HUES48 (cell line): ENCODE results near the gene NEIL1.
"Not testable (repeated sequence)": the region's sequence is repeated elsewhere in the genome, so short reads cannot be mapped to it uniquely, and the experiment has no call there.

ENCODE experiments used
- H3K27ac ChIP-seq: one replicate; pipeline ENCODE4 v1.7.0; 2013; ENCODE audit warnings: low read depth, low read length, inconsistent platforms
- H3K27me3 ChIP-seq: 2 replicates; pipeline ENCODE4 v1.6.1; 2013; ENCODE audit warnings: mild to moderate bottlenecking, low read length; ENCODE audit not compliant: control insufficient read depth, insufficient read depth
- H3K36me3 ChIP-seq: 2 replicates; pipeline ENCODE4 v1.6.1; 2013; ENCODE audit warnings: low read length; ENCODE audit not compliant: control insufficient read depth, insufficient read depth
- H3K4me1 ChIP-seq: 2 replicates; pipeline ENCODE4 v1.6.1; 2013; ENCODE audit warnings: mild to moderate bottlenecking, low read length; ENCODE audit not compliant: control insufficient read depth, insufficient read depth
- H3K4me3 ChIP-seq: 2 replicates; pipeline ENCODE4 v1.5.1; 2013; ENCODE audit warnings: mild to moderate bottlenecking, low read depth, low read length
- H3K9ac ChIP-seq: 2 replicates; pipeline ENCODE4 v1.6.1; 2013; ENCODE audit warnings: mild to moderate bottlenecking, low read depth, low read length, moderate library complexity
- H3K9me3 ChIP-seq: 2 replicates; pipeline ENCODE4 v1.6.1; 2013; ENCODE audit warnings: low read length; ENCODE audit not compliant: control insufficient read depth, insufficient read depth

Gene NEIL1

DNA sequence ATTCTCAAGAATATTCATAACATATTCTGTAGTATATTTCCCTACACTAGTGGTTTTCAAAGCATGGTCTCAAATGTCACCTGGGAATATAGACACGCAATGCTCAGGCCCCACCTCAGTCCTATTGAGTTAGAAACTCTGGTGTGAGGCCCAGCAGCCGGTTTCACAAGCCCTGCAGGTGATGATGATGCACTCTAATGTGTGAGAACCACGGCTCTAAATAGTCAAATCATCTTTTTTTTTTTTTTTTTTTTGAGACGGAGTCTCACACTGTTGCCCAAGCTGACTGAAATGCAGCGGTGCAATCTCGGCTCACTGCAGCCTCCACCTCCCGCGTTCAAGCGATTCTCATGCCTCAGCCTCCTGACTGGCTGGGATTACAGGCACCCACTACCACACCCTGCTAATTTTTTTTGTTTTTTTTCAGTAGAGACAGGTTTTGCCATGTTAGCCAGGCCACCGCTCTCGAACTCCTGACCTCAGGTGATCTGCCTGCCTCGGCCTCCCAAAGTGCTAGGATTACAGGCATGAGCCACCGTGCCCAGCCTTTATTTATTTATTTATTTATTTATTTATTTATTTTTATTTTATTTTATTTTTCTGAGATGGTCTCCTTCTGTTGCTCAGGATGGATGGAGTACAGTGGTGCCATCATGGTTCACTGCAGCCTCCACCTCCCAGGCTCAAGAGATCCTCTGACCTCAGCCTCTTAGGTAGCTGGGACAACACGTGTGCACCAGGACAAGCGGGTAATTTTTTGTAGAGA is 13.0 kb upstream of the NEIL1 start:
- H3K9ac ChIP-seq, H3K27me3 ChIP-seq, H3K9me3 ChIP-seq, H3K4me3 ChIP-seq, H3K27ac ChIP-seq, H3K36me3 ChIP-seq, H3K4me1 ChIP-seq: not testable (repeated sequence)

DNA sequence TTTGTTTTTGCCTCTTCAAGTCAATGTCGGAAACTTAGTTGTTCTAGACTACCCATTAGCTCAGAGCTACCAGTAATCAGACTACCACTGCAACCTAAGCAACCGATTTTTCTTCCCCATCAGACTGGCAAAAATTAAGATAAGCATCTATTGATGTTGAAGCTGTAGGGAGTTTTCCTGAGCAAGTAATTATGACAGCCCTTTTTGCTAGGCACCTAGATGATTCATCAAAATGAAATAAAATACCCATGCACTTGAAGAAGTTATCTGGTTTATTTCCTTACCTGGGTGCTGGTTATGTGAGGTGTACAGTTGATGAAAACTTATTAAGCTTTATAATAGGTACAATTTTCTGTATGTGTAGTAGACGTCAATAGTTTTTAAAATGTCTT is 11.5 kb upstream of the NEIL1 start:
- Histone ChIP-seq H3K27ac (no peak overlapping the region), H3K4me1 (peaks cover 3% of the 10 kb centered on the region; the same call in 1 of the 2 replicates), H3K4me3 (peak overlapping the region; percentile 79), H3K27me3 (no peaks in the 10 kb centered on the region), H3K36me3 (peaks cover 20% of the 10 kb centered on the region), H3K9me3 (no peaks in the 10 kb centered on the region), H3K9ac (peak overlapping the region; percentile 78)

DNA sequence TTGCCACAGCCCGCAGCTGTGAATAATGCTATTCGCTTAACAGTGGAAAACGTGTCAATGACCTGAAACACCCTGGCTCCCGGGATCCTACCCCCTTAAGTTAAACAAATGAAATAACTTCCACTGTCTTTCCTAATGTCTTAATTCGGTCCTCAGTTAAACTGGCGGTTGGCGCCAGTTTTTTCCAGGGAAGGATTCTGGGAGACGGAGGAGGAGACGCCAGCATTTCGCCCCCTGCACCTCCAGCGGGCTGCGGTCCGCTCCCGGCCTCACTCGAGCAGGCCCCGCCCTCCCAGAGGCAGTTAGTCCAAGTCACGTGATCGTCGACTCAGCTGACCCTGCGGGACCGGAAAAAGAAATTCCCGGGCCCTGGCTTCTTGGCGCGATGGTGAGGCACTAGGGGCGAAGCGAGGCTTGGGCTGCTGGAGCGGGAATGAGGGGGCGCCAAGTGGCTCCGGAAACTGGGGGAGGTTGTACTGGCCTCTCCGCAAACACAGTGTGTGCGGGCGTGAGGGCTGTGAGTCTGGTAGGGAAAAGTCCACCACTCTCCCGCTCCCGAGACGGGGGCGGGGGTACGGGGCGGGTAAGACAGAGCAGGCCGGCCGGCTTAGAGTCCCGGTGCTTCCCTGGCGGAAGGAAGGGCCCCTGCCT is 11.0 kb upstream of the NEIL1 start, which contains the start of gene COMMD4:
Gene COMMD4 (plus strand): TSS at position 359 of the 651 bp plus-strand sequence. CDS start 27 bp downstream, at position 386.
- Histone ChIP-seq H3K9ac (peak within 1 kb of the TSS; percentile 87), H3K9me3 (no peaks in the 10 kb centered on the region), H3K27me3 (no peaks in the 10 kb centered on the region), H3K4me1 (peaks cover 3% of the 10 kb centered on the region; the same call in 1 of the 2 replicates), H3K4me3 (peak within 1 kb of the TSS; percentile 79), H3K27ac (peak within 1 kb of the TSS; percentile 61), H3K36me3 (peaks cover 25% of the 10 kb centered on the region)

DNA sequence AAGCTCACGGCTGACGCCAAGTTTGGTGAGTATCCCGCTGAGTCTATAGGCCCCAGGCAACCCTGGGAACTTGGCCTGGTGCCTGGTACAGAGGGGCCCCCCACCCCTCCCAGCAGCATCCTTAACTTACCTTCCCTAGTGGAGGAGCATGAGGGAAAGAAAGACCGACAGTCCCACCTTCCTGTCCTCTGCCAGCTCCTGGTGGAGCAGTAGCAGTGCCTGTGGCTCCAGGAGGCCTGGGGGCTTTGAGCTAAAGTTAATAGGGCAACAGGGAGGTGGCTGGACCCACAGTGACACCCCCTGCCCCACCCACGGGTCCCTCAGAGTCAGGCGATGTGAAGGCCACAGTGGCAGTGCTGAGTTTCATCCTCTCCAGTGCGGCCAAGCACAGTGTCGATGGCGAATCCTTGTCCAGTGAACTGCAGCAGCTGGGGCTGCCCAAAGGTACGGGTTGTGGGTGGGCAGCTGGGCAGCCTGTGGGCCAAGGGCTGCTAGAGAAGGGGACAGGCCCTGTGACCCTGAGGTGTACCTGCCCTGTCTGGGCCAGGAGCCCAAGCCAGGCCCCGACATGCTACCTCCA is 8.1 kb upstream of the NEIL1 start:
- Histone ChIP-seq H3K4me1 (peaks cover 3% of the 10 kb centered on the region; the same call in 1 of the 2 replicates), H3K27ac (no peak overlapping the region), H3K9ac (no peak overlapping the region), H3K9me3 (no peaks in the 10 kb centered on the region), H3K4me3 (no peak overlapping the region), H3K27me3 (no peaks in the 10 kb centered on the region), H3K36me3 (peaks cover 33% of the 10 kb centered on the region)

DNA sequence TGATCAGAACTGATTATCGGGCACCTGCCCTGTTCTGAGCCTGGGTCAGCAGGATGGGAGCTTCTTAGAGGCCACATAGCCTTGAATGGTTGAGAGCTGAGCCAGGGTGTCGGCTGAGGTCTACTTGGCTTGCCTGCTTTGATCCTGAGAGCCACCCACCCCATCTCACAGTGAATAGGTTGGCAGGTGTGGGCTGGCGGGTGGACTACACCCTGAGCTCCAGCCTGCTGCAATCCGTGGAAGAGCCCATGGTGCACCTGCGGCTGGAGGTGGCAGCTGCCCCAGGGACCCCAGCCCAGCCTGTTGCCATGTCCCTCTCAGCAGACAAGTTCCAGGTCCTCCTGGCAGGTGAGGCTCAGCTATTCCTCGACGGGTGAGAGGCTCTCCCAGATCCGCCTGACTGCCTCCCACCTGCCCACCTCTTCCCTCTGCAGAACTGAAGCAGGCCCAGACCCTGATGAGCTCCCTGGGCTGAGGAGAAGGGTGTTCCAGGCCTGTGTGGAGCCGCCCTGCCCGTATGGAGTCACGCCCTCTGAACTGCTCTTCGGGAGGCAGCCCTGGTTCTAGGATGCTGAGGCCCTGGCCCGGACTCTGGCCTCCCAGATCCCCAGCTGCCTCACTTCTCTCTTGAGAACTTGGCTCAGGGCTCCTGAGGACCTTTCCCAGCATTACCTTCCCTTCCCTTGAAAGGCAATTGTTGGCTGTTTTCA is 7.2 kb upstream of the NEIL1 start:
- Histone ChIP-seq H3K27me3 (no peaks in the 10 kb centered on the region), H3K27ac (no peak overlapping the region), H3K9me3 (no peaks in the 10 kb centered on the region), H3K4me3 (no peak overlapping the region), H3K4me1 (peaks cover 3% of the 10 kb centered on the region; the same call in 1 of the 2 replicates), H3K36me3 (peaks cover 33% of the 10 kb centered on the region), H3K9ac (no peak overlapping the region)

DNA sequence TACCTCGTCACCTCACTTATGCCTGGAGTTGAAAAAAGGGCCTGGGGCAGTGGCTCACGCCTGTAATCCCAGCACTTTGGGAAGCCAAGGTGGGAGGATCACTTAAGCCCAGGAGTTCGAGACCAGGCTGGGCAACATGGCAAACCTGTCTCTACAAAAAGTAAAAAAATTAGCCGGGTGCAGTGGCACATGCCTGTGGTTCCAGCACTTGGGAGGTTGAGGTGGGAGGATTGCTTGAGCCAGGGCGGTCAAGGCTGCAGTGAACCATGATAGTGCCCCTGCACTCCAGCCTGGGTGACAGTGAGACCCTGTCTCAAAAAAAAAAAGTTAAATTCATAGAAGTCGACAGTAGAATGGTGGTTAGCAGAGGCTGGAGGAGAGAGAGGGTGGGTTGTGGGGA is 4.6 kb upstream of the NEIL1 start:
- H3K27me3 ChIP-seq, result peaks cover 12% of the 10 kb centered on the region
- no peaks in the 10 kb centered on the region for H3K4me1 ChIP-seq
- H3K9ac ChIP-seq, result no peak overlapping the region
- no peaks in the 10 kb centered on the region for H3K9me3 ChIP-seq
- no peak overlapping the region for H3K27ac ChIP-seq
- no peak overlapping the region for H3K4me3 ChIP-seq
- peaks cover 33% of the 10 kb centered on the region for H3K36me3 ChIP-seq

DNA sequence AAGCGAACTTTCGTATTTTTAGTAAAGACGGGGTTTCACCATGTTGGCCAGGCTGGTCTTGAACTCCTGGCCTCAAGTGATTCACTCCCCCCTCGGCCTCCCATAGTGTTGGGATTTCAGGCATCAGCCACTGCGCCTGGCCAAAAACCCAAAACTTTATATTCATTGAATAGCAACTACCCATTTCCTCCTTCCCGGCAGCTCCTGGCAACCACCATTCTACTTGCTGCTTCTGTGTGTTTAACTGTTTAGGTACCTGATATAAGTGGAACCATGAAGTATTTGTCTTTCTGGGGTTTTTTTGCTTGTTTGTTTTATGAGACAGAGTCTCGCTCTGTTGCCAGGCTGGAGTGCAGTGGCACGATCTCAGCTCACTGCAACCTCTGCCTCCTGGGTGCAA is 2.9 kb upstream of the NEIL1 start:
- H3K4me1 ChIP-seq, H3K27ac ChIP-seq, H3K9me3 ChIP-seq, H3K9ac ChIP-seq, H3K4me3 ChIP-seq: not testable (repeated sequence)
- H3K27me3 ChIP-seq, result peaks cover 26% of the 10 kb centered on the region
- peaks cover 26% of the 10 kb centered on the region for H3K36me3 ChIP-seq

DNA sequence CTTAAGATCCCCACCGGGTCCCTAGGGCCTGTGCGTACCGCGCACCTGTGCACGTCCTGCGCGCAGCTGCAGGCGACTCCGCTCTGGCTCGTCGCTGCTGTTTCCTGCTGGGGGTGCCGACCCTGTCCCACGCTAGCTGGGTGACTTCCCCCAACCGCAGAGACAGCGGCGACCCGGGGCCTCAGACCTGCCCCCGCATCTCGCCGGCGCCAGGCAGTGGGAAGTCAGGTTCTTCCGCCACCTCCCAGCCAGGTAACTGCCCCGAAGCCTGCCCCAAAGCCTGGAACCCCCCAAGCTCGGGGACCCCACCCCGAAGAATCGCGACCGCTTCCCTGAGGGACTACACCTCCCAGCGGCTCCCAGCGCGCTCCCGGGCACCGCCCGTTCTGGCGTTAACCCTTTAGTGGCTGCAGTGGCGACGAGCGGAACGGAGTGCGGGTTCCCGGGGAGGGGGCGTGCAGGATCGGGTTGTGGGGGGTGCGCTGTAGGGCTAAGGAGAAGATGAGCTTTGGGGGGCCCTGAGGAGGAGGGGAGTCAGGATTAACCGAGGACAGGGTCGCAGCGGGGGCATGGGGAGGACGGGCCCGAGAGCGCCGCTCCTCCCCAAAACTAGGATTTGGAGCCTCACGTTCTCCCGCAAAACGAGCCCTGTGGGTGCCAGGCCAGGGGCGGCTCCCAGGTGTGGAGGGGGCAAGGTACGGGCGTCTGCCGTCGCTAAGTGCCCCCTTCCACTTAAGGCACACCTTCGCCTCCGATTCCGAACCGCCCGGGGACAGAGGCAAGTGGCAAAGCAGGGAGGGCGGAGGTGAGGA is 589 bp downstream of the NEIL1 start:
- H3K4me3 ChIP-seq, result peak overlapping the region; percentile 89
- no peak overlapping the region for H3K27ac ChIP-seq
- H3K36me3 ChIP-seq, result no peaks in the 10 kb centered on the region
- no peaks in the 10 kb centered on the region for H3K9me3 ChIP-seq
- peaks cover 29% of the 10 kb centered on the region for H3K27me3 ChIP-seq
- H3K4me1 ChIP-seq, result peaks cover 3% of the 10 kb centered on the region; the same call in 1 of the 2 replicates
- peak overlapping the region; percentile 22; the same call in 1 of the 2 replicates for H3K9ac ChIP-seq

DNA sequence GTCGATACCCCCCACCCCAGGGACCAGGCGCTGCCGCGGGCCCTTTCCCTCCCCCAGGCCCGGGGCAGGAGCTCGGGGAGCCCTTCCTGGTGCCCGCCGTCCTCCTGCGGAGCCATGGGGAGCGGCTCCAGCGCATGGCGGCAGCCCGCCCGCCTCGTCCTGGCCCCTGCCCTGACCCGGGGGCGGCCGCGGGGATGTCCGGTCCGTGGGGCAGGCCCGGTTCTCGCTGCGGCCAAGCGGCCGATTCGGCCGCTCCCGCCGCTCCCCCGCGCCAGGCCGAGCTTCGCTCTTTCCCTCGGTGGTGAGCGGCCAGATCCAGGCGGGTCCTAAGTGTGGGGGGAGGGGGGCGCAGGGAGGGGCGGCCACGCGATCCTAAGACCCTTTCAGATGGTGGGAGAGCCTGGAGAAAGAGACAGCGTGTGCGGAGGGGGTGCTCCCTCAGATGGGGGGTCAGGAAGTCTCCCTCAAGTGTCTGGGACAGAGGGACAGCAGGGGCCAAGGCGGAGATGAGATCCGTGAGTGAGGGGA is 1.3 kb downstream of the NEIL1 start:
- no peaks in the 10 kb centered on the region for H3K36me3 ChIP-seq
- H3K9me3 ChIP-seq, result no peaks in the 10 kb centered on the region
- H3K27me3 ChIP-seq, result peaks cover 29% of the 10 kb centered on the region
- peak overlapping the region; percentile 13; the same call in 1 of the 2 replicates for H3K9ac ChIP-seq
- peak overlapping the region; percentile 89 for H3K4me3 ChIP-seq
- H3K4me1 ChIP-seq, result peaks cover 3% of the 10 kb centered on the region; the same call in 1 of the 2 replicates
- H3K27ac ChIP-seq, result no peak overlapping the region
